Keratinocyte (primary cell): Measurements from ENCODE around the gene RIC8A. TPM values are rescaled to one million over a fixed set of nuclear protein-coding genes. Genes with fewer than 3 reads are reported as not detected.

Experiments
- DNase-seq: peaks from one replicate; pipeline ENCODE4 v3.0.0-alpha.2; 2011; ENCODE audit warnings: low read depth, missing footprints, low spot score
- FAIRE-seq: peaks from 2 replicates; lab custom pipeline; 2011; peaks lifted over from hg19 to GRCh38; lab: Jason Lieb, UNC
- H2AFZ ChIP-seq: 2 replicates; pipeline ENCODE4 v1.6.0; 2012; ENCODE audit warnings: low read length, control low read depth, inconsistent platforms; ENCODE audit not compliant: control insufficient read depth
- H3K27ac ChIP-seq: 2 replicates; pipeline ENCODE4 v1.5.1; 2011; ENCODE audit warnings: low read length; ENCODE audit not compliant: control insufficient read depth, insufficient read depth
- H3K27me3 ChIP-seq: 3 replicates; pipeline ENCODE4 v1.6.0; 2011; ENCODE audit warnings: low read length; ENCODE audit not compliant: control insufficient read depth, insufficient read depth; ENCODE audit errors: extremely low read depth
- H3K36me3 ChIP-seq, 2 experiments: 2 replicates in 1 of 2; 3 replicates in 1 of 2; pipeline ENCODE4 v1.5.1; 2011; ENCODE audit warnings: low read length in 2 of 2, mild to moderate bottlenecking in 1 of 2; ENCODE audit not compliant: control insufficient read depth in 2 of 2, insufficient read depth in 2 of 2; ENCODE audit errors: extremely low read depth in 1 of 2
- H3K4me1 ChIP-seq: 3 replicates; pipeline ENCODE4 v1.5.1; 2011; ENCODE audit warnings: low read length; ENCODE audit not compliant: control insufficient read depth, insufficient read depth; ENCODE audit errors: extremely low read depth
- H3K4me2 ChIP-seq: 3 replicates; pipeline ENCODE4 v1.6.0; 2011; ENCODE audit warnings: low read depth, low read length; ENCODE audit not compliant: control insufficient read depth, insufficient read depth; ENCODE audit errors: extremely low read depth
- H3K4me3 ChIP-seq, 3 experiments: fragments of 200-600 bp in 1 of 3; sonication (generic) in 1 of 3; 2 replicates in 2 of 3; 3 replicates in 1 of 3; pipeline ENCODE4 v1.5.1; 2011 to 2016; ENCODE audit warnings: low read length in 3 of 3, mild to moderate bottlenecking in 3 of 3, control low read depth in 2 of 3, inconsistent platforms in 1 of 3, low read depth in 1 of 3, mixed read lengths in 1 of 3, mixed run types in 1 of 3, moderate library complexity in 1 of 3; ENCODE audit not compliant: control insufficient read depth in 2 of 3, insufficient read depth in 2 of 3; ENCODE audit errors: extremely low read depth in 1 of 3
- H3K79me2 ChIP-seq: 2 replicates; pipeline ENCODE4 v1.6.0; 2012; ENCODE audit warnings: low read length; ENCODE audit not compliant: control insufficient read depth, insufficient read depth
- H3K9ac ChIP-seq: 3 replicates; pipeline ENCODE4 v1.6.0; 2011; ENCODE audit warnings: low read length; ENCODE audit not compliant: control insufficient read depth, insufficient read depth; ENCODE audit errors: extremely low read depth
- H3K9me1 ChIP-seq: 3 replicates; pipeline ENCODE4 v1.6.0; 2011; ENCODE audit warnings: low read length; ENCODE audit not compliant: control insufficient read depth, insufficient read depth; ENCODE audit errors: extremely low read depth
- H3K9me3 ChIP-seq: 2 replicates; pipeline ENCODE4 v1.5.1; 2012; ENCODE audit warnings: low read depth, low read length; ENCODE audit not compliant: control insufficient read depth
- H4K20me1 ChIP-seq: 3 replicates; pipeline ENCODE4 v1.6.0; 2011; ENCODE audit warnings: low read length; ENCODE audit not compliant: control insufficient read depth, insufficient read depth; ENCODE audit errors: extremely low read depth
- EZH2 ChIP-seq: IDR thresholded peaks from one replicate; pipeline ENCODE4 v1.6.1; 2012; ENCODE audit warnings: inconsistent platforms, mild to moderate bottlenecking, low read length, moderate library complexity
- dilution Hi-C: fragments of 300-500 bp; cut with MboI; formaldehyde crosslinking; loops from one replicate; pipeline ENCODE4 v1.7.0; 2020; ENCODE audit warnings: low sequenced_read_pairs; ENCODE audit not compliant: extremely low pct_ligation_motif_present
- polyA plus RNA-seq, 5 experiments: library from polyadenylated mRNA; depleted of rRNA in 3 of 5; stranded (reverse) in 3 of 5; stranded (forward) in 1 of 5; unstranded in 1 of 5; fragments of >200 nt; gene quantifications; 1 replicate in 1 of 5; 2 replicates in 3 of 5; 3 replicates in 1 of 5; pipeline versions ENCODE4 v1.2.1 to v1.2.3, GENCODE V29; 2011 to 2012; ENCODE audit warnings: missing spikeins in 2 of 5, low read depth in 1 of 5, low replicate concordance in 1 of 5
- TF ChIP-seq, protein P1 (sequence below), 3 experiments: IDR thresholded peaks in 1 of 3; conservative IDR thresholded peaks in 1 of 3; optimal IDR thresholded peaks in 1 of 3; 2 replicates in 2 of 3; 3 replicates in 1 of 3; pipeline versions ENCODE3 to v1.5.1; 2011; ENCODE audit warnings: low read length in 3 of 3, mild to moderate bottlenecking in 3 of 3, moderate library complexity in 2 of 3, control low read depth in 1 of 3, inconsistent platforms in 1 of 3; ENCODE audit not compliant: insufficient read depth in 2 of 3; ENCODE audit errors: extremely low read depth in 1 of 3

RIC8A gene
- polyA plus RNA-seq, 1 donor (not counting 4 experiments of a cell fraction or from before 2014, with no cell fraction given) = 120 TPM

DNA sequence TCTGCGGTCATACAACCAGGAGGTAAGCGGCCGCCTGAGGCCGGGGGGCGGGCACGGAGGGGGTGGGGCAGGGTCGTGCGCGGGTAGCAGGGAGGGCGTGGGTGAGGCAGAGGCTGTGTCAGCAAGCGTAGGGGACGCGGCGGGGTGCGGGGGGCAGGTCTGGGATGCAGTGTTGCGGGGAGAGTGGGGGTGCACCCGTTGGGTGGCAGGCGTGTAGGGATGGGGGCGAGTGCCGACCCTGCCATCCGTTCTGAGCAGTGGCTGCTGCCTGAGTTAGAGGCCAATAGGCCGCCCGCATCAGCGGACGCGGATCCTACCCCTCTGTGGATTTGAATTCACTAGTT is 1.4 kb downstream of the RIC8A start:
- Histone ChIP-seq H3K27me3 (no peaks in the 10 kb centered on the region), H3K4me2 (peak overlapping the region; percentile 98), H4K20me1 (peaks cover 8% of the 10 kb centered on the region), H3K4me1 (peaks cover 24% of the 10 kb centered on the region), H3K79me2 (peaks cover 76% of the 10 kb centered on the region), H3K4me3 (peak overlapping the region; percentile 89 to 94 (median 90)), H2AFZ (no peak overlapping the region), H3K9me1 (peaks cover 2% of the 10 kb centered on the region), H3K27ac (peak overlapping the region; percentile 80), H3K9me3 (no peaks in the 10 kb centered on the region), H3K36me3 (peaks cover 44 to 64% of the 10 kb centered on the region in 2 experiments), H3K9ac (peak overlapping the region; percentile 85)
- no peak for DNase-seq
- no peak for FAIRE-seq
- TF ChIP-seq EZH2 = no peak
- TF ChIP-seq, protein P1, sequence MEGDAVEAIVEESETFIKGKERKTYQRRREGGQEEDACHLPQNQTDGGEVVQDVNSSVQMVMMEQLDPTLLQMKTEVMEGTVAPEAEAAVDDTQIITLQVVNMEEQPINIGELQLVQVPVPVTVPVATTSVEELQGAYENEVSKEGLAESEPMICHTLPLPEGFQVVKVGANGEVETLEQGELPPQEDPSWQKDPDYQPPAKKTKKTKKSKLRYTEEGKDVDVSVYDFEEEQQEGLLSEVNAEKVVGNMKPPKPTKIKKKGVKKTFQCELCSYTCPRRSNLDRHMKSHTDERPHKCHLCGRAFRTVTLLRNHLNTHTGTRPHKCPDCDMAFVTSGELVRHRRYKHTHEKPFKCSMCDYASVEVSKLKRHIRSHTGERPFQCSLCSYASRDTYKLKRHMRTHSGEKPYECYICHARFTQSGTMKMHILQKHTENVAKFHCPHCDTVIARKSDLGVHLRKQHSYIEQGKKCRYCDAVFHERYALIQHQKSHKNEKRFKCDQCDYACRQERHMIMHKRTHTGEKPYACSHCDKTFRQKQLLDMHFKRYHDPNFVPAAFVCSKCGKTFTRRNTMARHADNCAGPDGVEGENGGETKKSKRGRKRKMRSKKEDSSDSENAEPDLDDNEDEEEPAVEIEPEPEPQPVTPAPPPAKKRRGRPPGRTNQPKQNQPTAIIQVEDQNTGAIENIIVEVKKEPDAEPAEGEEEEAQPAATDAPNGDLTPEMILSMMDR (optimal IDR thresholded peaks at IDR 0.05 in 1 of 3, IDR thresholded peaks at IDR 0.05 in 1 of 3, conservative IDR thresholded peaks at IDR 0.05 in 1 of 3; ENCODE audit: extremely low read depth in 1 of 3, insufficient read depth in 2 of 3, low read length in 3 of 3) = no peak
- dilution Hi-C loops = no loop called here

DNA sequence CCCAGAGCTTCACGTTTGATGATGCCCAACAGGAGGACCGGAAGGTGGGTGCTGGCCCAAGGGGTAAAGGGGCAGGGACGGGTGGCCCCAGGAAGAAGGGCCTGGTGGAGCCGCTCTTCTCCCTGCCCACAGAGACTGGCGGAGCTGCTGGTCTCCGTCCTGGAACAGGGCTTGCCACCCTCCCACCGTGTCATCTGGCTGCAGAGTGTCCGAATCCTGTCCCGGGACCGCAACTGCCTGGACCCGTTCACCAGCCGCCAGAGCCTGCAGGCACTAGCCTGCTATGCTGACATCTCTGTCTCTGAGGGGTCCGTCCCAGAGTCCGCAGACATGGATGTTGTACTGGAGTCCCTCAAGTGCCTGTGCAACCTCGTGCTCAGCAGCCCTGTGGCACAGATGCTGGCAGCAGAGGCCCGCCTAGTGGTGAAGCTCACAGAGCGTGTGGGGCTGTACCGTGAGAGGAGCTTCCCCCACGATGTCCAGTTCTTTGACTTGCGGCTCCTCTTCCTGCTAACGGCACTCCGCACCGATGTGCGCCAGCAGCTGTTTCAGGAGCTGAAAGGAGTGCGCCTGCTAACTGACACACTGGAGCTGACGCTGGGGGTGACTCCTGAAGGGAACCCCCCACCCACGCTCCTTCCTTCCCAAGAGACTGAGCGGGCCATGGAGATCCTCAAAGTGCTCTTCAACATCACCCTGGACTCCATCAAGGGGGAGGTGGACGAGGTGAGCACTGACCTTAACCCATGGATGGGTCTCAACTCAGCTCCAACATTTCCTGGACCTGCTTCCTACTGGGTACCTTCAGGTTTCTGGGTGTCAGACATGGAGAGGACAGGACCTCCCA is 2.0 kb downstream of the RIC8A start:
- TF ChIP-seq EZH2 = no peak
- TF ChIP-seq, protein P1 (optimal IDR thresholded peaks at IDR 0.05 in 1 of 3, IDR thresholded peaks at IDR 0.05 in 1 of 3, conservative IDR thresholded peaks at IDR 0.05 in 1 of 3; ENCODE audit: extremely low read depth in 1 of 3, insufficient read depth in 2 of 3, low read length in 3 of 3) = no peak
- no peaks in the 10 kb centered on the region for H3K9me3 ChIP-seq
- H3K27ac ChIP-seq = peak overlapping the region; percentile 80
- H3K27me3 ChIP-seq = no peaks in the 10 kb centered on the region
- peak overlapping the region; percentile 89 to 94 (median 90) for H3K4me3 ChIP-seq
- DNase-seq (no peak), FAIRE-seq (no peak)
- peaks cover 43 to 66% of the 10 kb centered on the region in 2 experiments for H3K36me3 ChIP-seq
- peaks cover 2% of the 10 kb centered on the region for H3K9me1 ChIP-seq
- peaks cover 72% of the 10 kb centered on the region for H3K79me2 ChIP-seq
- dilution Hi-C loops = no loop called here
- no peak overlapping the region for H2AFZ ChIP-seq
- peaks cover 10% of the 10 kb centered on the region for H4K20me1 ChIP-seq
- peak overlapping the region; percentile 85 for H3K9ac ChIP-seq
- peak overlapping the region; percentile 98 for H3K4me2 ChIP-seq
- peaks cover 24% of the 10 kb centered on the region for H3K4me1 ChIP-seq
